Pancreas (tissue), 10 donors: ENCODE data around the gene ASPHD1. TPM values are rescaled to one million over a fixed set of nuclear protein-coding genes. Genes with fewer than 3 reads are reported as not detected.
"Not testable (repeated sequence)": the region's sequence is repeated elsewhere in the genome, so short reads cannot be mapped to it uniquely, and the experiment has no call there.

Experiments
- ATAC-seq, 4 donors: fragments of 200-7000 bp; cut with Tn5 transposase; one replicate each; pipeline versions ENCODE4 v1.8.0 to v1.9.1; 2020; ENCODE audit warnings: mild to moderate bottlenecking in 4 of 4, moderate library complexity in 4 of 4
- DNase-seq, 6 donors: peaks; one replicate each; pipeline ENCODE4 v3.0.0-alpha.2; 2020
- FAIRE-seq: peaks from 2 replicates; lab custom pipeline; 2012; peaks lifted over from hg19 to GRCh38; lab: Jason Lieb, UNC
- H3K27ac ChIP-seq, 4 donors: fragments of 200-600 bp; sonication (generic); 1 replicate in 3 of 4; 2 replicates in 1 of 4; pipeline versions ENCODE4 v1.5.0 to v1.8.0; 2020
- H3K27me3 ChIP-seq, 4 donors: fragments of 200-600 bp; one replicate each; pipeline ENCODE4 v1.8.0; 2021
- H3K36me3 ChIP-seq, 3 donors: fragments of 200-600 bp; sonication (generic) in 1 of 3; one replicate each; pipeline versions ENCODE4 v1.5.0 to v1.8.0; 2020 to 2021
- H3K4me1 ChIP-seq, 3 donors: fragments of 200-600 bp; one replicate each; pipeline ENCODE4 v1.8.0; 2021
- H3K4me3 ChIP-seq, 4 donors: fragments of 200-600 bp; sonication (generic) in 2 of 4; one replicate each; pipeline versions ENCODE4 v1.5.0 to v1.8.0; 2020 to 2021
- H3K9me3 ChIP-seq, 4 donors: fragments of 200-600 bp; one replicate each; pipeline ENCODE4 v1.8.0; 2021
- WGBS, 2 donors: extraction: QIAGEN DNeasy Blood & Tissue Kit; methylation state at CpG; one replicate each; pipeline ENCODE4 v1.1.7; 2013; 5-methylcytosine and 5-hydroxymethylcytosine counted together
- intact Hi-C, 3 donors: fragments of 100-400 bp; cut with DNase I; formaldehyde crosslinking; loops; one replicate each; pipeline versions ENCODE4 v1.11.1 to v1.14.2; 2022
- polyA plus RNA-seq, 2 donors: library from polyadenylated mRNA; stranded (reverse); fragments of 200-250 nt; gene quantifications; one replicate each; pipeline ENCODE4 v1.2.3, GENCODE V29; 2013
- total RNA-seq, 6 donors: library from RNA; stranded (reverse); fragmentation: NEBNext Ultra II Directional in 4 of 6; extraction: Animal tissue kit (Norgen Biotek cat#: 25700) in 4 of 6; gene quantifications; one replicate each; pipeline versions ENCODE4 v1.2.1 to v1.2.4, GENCODE V29; 2021 to 2023
- TF ChIP-seq, protein P1 (sequence below), 4 donors: fragments of 200-600 bp; sonication (generic) in 3 of 4; IDR thresholded peaks; one replicate each; pipeline versions ENCODE4 v1.5.0 to v1.8.0; 2021; ENCODE audit warnings: antibody characterized with exemption in 4 of 4
- donor health status: healthy with polysubstance abuse.
- donor health status: DM: no; HTN: no; CAD: no; lungs with moderate emphysema.
- donor health status: DM: no; HTN: no; CAD: no.
- donor health status: control.
- donor health status: control.
- donor health status: Bipolar disorder and iron deficiency.
- donor health status: DM: yes; HTN: yes; CAD: no.
- donor health status: DM: no; HTN: no; CAD: no.
- donor health status: DM: no; HTN: no; CAD: no.
- donor health status: DM: yes; HTN: yes; CAD: no.

ASPHD1 gene
- total and polyA plus RNA-seq, 8 donors = 3.8 to 21.2 (median 7.8) TPM

DNA sequence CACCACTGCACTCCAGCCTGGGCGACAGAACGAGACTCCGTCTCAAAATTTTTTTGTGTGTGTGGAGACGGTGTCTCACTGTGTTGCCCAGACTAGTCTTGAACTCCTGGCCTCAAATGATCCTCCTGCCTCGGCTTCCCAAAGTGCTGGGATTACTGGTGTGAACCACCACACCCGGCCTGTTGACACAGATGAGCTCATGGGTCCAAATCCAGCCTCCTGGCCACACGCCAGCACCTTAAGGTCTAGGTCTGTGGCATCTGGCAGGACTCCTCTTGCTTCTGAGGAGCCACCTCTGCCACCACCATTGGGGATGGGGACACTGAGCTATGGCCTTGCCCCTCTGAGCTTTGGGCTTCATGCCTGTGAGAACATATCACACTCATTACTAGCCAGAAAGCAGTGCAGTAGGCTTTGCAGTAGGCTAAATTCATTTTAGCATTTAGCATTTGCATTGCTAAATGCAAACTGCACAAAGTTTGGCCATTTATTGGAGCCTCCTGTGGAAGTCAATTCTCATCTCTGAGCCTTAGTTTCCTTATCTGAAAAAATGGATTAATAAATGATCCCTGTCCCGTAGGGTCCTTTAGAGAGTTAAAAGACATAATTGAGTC lies 31.8 kb upstream of the ASPHD1 start:
- TF ChIP-seq, protein P1, sequence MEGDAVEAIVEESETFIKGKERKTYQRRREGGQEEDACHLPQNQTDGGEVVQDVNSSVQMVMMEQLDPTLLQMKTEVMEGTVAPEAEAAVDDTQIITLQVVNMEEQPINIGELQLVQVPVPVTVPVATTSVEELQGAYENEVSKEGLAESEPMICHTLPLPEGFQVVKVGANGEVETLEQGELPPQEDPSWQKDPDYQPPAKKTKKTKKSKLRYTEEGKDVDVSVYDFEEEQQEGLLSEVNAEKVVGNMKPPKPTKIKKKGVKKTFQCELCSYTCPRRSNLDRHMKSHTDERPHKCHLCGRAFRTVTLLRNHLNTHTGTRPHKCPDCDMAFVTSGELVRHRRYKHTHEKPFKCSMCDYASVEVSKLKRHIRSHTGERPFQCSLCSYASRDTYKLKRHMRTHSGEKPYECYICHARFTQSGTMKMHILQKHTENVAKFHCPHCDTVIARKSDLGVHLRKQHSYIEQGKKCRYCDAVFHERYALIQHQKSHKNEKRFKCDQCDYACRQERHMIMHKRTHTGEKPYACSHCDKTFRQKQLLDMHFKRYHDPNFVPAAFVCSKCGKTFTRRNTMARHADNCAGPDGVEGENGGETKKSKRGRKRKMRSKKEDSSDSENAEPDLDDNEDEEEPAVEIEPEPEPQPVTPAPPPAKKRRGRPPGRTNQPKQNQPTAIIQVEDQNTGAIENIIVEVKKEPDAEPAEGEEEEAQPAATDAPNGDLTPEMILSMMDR (IDR thresholded peaks at IDR 0.05) = no peak
- Histone ChIP-seq H3K27ac (no peak overlapping the region), H3K4me1 (peaks cover 0 to 3% (median 0%) of the 10 kb centered on the region in 3 donors), H3K4me3 (no peak overlapping the region), H3K9me3 (no peaks in the 10 kb centered on the region), H3K36me3 (no peaks in the 10 kb centered on the region), H3K27me3 (no peaks in the 10 kb centered on the region)
- intact Hi-C loops = loop anchor here in 1 of 3 donors (10.0 kb wide), 1 partner anchor 136 kb away; no protein-coding TSS in a partner anchor
- ATAC-seq (no peak), DNase-seq (no peak), FAIRE-seq (no peak)
- 65 to 67% methylated on average over 8 of the region's 8 CpGs for whole genome bisulfite sequencing, 2 donors

DNA sequence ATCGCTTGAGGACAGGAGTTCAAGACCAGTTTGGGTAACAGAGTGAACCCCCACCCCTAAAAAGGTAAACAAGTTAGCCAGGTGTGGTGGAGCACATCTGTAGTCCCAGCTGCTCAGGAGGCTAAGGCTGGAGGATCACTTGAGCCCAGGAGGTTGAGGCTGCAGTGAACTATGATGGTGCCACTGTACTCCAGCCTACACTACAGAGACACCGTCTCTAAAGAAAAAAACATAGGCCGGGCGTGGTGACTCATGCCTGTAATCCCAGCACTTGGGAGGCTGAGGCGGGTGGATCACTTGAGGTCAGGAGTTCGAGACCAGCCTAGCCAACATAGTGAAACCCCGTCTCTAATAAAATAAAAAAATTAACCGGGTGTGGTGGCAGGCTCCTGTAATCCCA lies 31.2 kb upstream of the ASPHD1 start:
- FAIRE-seq, ATAC-seq, H3K27ac ChIP-seq, H3K36me3 ChIP-seq, DNase-seq, H3K27me3 ChIP-seq, H3K9me3 ChIP-seq, H3K4me3 ChIP-seq, H3K4me1 ChIP-seq: not testable (repeated sequence)
- intact Hi-C loops = loop anchor here in 1 of 3 donors (10.0 kb wide), 1 partner anchor 136 kb away; no protein-coding TSS in a partner anchor
- WGBS, 2 donors = 87 to 93% methylated on average over 8 of the region's 8 CpGs

DNA sequence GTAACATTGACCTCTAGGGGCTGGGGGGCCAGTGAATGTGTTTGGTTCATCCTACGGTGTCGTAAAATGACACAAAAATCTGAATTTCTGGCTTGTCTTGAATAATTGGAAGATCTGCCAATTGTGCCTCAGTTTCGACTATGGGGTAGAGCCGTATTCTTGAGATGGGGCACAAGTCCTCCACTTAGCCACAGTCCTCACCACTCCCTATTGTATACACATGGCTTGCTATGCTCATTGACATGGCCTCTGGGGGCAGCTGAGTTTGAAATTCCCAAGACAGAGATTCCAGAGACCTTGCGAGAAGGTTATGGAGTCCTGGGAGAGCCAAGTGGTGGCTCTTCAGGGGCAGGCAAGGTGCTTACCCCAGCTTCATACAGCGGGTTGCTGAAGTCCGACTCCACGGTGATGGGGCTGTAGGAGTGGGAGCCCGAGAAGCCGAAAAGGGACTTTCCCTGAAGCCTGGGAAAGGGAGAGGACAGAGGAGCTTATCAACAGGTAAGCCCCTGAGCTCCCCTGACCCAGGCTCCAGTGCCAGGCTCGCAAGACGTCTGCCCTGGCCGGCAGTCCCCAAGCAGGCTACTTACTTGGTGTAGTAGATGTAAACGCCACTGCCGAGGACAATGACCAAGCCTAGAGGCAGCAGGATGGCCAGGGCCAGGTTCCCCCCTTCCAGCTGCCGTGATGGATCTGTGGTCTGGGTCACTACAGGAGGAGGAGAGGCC lies 28.3 kb upstream of the ASPHD1 start:
- intact Hi-C loops = no loop called here
- no peak for FAIRE-seq
- TF ChIP-seq, protein P1 (IDR thresholded peaks at IDR 0.05) = no peak
- 93 to 95% methylated on average over 15 to 16 of the region's 16 CpGs for WGBS, 2 donors
- ATAC-seq = no peak
- Histone ChIP-seq H3K27me3 (no peaks in the 10 kb centered on the region), H3K27ac (no peak overlapping the region), H3K4me3 (no peak overlapping the region), H3K4me1 (no peaks in the 10 kb centered on the region), H3K36me3 (no peaks in the 10 kb centered on the region), H3K9me3 (no peaks in the 10 kb centered on the region)
- no peak for DNase-seq

DNA sequence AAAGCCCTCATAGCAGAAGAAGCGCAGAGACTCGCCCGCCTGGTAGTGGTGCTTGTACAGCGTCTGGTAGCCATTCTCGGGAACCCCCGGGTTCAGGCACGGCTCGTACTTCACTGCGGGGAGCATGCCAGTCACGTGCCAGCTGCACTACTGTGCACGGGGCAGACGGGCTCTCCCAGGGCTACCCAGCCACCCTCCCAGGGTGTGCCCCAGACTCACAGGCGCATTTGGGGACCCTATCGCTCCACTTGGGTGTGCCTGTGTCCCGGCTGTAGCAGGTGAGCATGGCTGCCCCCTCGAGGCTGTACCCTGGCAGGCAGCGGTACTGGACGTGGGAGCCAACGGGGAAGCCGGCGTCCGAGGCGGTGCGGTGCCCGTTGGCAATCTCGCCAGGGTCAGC lies 27.0 kb upstream of the ASPHD1 start:
- DNase-seq = no peak
- intact Hi-C loops = no loop called here
- TF ChIP-seq, protein P1 (IDR thresholded peaks at IDR 0.05) = no peak
- WGBS, 2 donors = 90 to 94% methylated on average over 26 of the region's 26 CpGs
- no peak overlapping the region for H3K4me3 ChIP-seq
- H3K4me1 ChIP-seq = no peaks in the 10 kb centered on the region
- H3K27ac ChIP-seq = no peak overlapping the region
- ATAC-seq = no peak
- no peak for FAIRE-seq
- H3K9me3 ChIP-seq = no peaks in the 10 kb centered on the region
- H3K27me3 ChIP-seq = no peaks in the 10 kb centered on the region
- no peaks in the 10 kb centered on the region for H3K36me3 ChIP-seq

DNA sequence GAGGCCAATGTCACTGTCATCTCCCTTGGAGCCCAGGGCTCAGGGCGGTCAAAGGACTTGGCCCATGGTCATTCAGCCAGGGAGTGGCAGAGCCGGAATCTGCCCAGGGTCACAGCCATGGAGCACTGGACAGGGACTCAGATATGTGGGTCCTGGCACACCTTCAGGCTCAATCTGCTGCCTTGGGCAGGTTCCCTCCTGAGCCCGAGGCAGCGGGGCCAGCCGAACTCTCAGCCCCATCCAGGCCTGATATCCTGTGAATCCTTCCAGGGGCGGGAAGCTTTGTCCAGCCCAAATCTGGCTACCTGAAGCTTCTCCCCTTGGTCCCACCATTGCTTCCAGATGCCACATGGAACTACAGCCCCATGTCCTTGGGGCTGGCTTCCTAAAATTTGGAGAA lies 25.1 kb upstream of the ASPHD1 start:
- no peak for ATAC-seq
- Histone ChIP-seq H3K4me1 (no peaks in the 10 kb centered on the region), H3K27me3 (no peaks in the 10 kb centered on the region), H3K36me3 (no peaks in the 10 kb centered on the region), H3K9me3 (no peaks in the 10 kb centered on the region), H3K27ac (no peak overlapping the region), H3K4me3 (no peak overlapping the region)
- intact Hi-C loops = no loop called here
- no peak for FAIRE-seq
- TF ChIP-seq, protein P1 (IDR thresholded peaks at IDR 0.05) = no peak
- no peak for DNase-seq
- 92 to 95% methylated on average over 6 of the region's 6 CpGs for WGBS, 2 donors
